Smooth muscle cell (in vitro differentiated cells): ENCODE data around the gene REEP1. TPM values are rescaled to one million over a fixed set of nuclear protein-coding genes. Genes with fewer than 3 reads are reported as not detected.

Source experiments
- DNase-seq: peaks from one replicate; lab custom pipeline; 2025; ENCODE audit not compliant: unreplicated experiment; lab: John Stamatoyannopoulos, UW
- H2AFZ ChIP-seq: fragments of 200-600 bp; sonication (generic); 2 replicates; pipeline ENCODE4 v1.6.0; 2016; ENCODE audit warnings: antibody characterized with exemption, low read depth, mild to moderate bottlenecking
- H3F3A ChIP-seq: fragments of 200-600 bp; sonication (generic); 2 replicates; pipeline ENCODE4 v1.6.0; 2017; ENCODE audit warnings: antibody characterized with exemption, low read depth
- H3K27ac ChIP-seq: fragments of 200-600 bp; sonication (generic); 2 replicates; pipeline ENCODE4 v1.5.1; 2016; ENCODE audit warnings: low read depth, mild to moderate bottlenecking
- H3K27me3 ChIP-seq: fragments of 200-600 bp; sonication (generic); 2 replicates; pipeline ENCODE4 v1.6.1; 2016; ENCODE audit warnings: low read depth, mild to moderate bottlenecking
- H3K36me3 ChIP-seq: fragments of 200-600 bp; sonication (generic); 2 replicates; pipeline ENCODE4 v1.5.1; 2016; ENCODE audit warnings: low read depth
- H3K4me1 ChIP-seq: fragments of 200-600 bp; sonication (generic); 2 replicates; pipeline ENCODE4 v1.5.1; 2016; ENCODE audit warnings: low read depth
- H3K4me2 ChIP-seq: fragments of 200-600 bp; sonication (generic); 2 replicates; pipeline ENCODE4 v1.6.0; 2016; ENCODE audit warnings: mild to moderate bottlenecking
- H3K4me3 ChIP-seq: fragments of 200-600 bp; sonication (generic); 2 replicates; pipeline ENCODE4 v1.5.1; 2016; ENCODE audit warnings: mild to moderate bottlenecking
- H3K79me2 ChIP-seq: fragments of 200-600 bp; sonication (generic); 2 replicates; pipeline ENCODE4 v1.6.0; 2016; ENCODE audit warnings: low read depth, mild to moderate bottlenecking
- H3K9ac ChIP-seq: fragments of 200-600 bp; sonication (generic); 2 replicates; pipeline ENCODE4 v1.6.0; 2016; ENCODE audit warnings: low read depth
- H3K9me3 ChIP-seq: fragments of 200-600 bp; sonication (generic); replicated peaks from 2 replicates; pipeline ENCODE4 v1.5.1; 2016; ENCODE audit warnings: low read depth
- H4K20me1 ChIP-seq: fragments of 200-600 bp; sonication (generic); 2 replicates; pipeline ENCODE4 v1.6.0; 2016; ENCODE audit warnings: low read depth
- CTCF ChIP-seq: fragments of 200-600 bp; sonication (generic); IDR thresholded peaks from 2 replicates; pipeline ENCODE4 v1.5.1; 2017; ENCODE audit warnings: borderline replicate concordance, mild to moderate bottlenecking, antibody characterized with exemption; ENCODE audit not compliant: insufficient read depth, poor library complexity, severe bottlenecking
- WGBS: methylation state at CpG from one replicate; pipeline ENCODE4 v1.1.7; 2016; ENCODE audit warnings: low lambda C conversion rate; 5-methylcytosine and 5-hydroxymethylcytosine counted together
- polyA plus RNA-seq: library from polyadenylated mRNA; unstranded; fragments of >200 nt; fragmentation: Nextera tagmentation; extraction: Ambion mirVana; gene quantifications from 2 replicates; pipeline ENCODE4 v1.2.1, GENCODE V29; 2016
- total RNA-seq: library from RNA; depleted of rRNA; stranded (reverse); fragments of >200 nt; gene quantifications from 2 replicates; pipeline ENCODE4 v1.2.3, GENCODE V29; 2014

Gene REEP1
- total and polyA plus RNA-seq, 2 experiments from 2014 or later, result not detected

- Histone ChIP-seq H3K27me3 (no peaks in the 10 kb centered on the region), H3F3A (no peaks in the 10 kb centered on the region), H3K79me2 (no peaks in the 10 kb centered on the region), H3K9me3 (no peaks in the 10 kb centered on the region), H3K4me3 (no peak overlapping the region), H3K27ac (no peak overlapping the region), H2AFZ (no peak overlapping the region), H3K9ac (no peak overlapping the region), H3K36me3 (no peaks in the 10 kb centered on the region), H3K4me1 (peaks cover 5% of the 10 kb centered on the region), H3K4me2 (no peak overlapping the region), H4K20me1 (no peaks in the 10 kb centered on the region)
- 81% methylated on average over 12 of the region's 12 CpGs for WGBS
- DNase-seq, result no peak
- TF ChIP-seq CTCF, result no peak
Measured at GRCh38 chr2:86235196-86235980, 102.0 kb downstream of the REEP1 start.

- H3K4me1 ChIP-seq, result peaks cover 5% of the 10 kb centered on the region
- H3K4me3 ChIP-seq, result no peak overlapping the region
- H2AFZ ChIP-seq, result no peak overlapping the region
- no peaks in the 10 kb centered on the region for H3K79me2 ChIP-seq
- H3F3A ChIP-seq, result no peaks in the 10 kb centered on the region
- H3K4me2 ChIP-seq, result no peak overlapping the region
- DNase-seq, result no peak
- no peak for TF ChIP-seq CTCF
- H3K27ac ChIP-seq, result no peak overlapping the region
- no peaks in the 10 kb centered on the region for H4K20me1 ChIP-seq
- H3K9ac ChIP-seq, result no peak overlapping the region
- no peaks in the 10 kb centered on the region for H3K9me3 ChIP-seq
- no peaks in the 10 kb centered on the region for H3K27me3 ChIP-seq
- 88% methylated on average over 3 of the region's 3 CpGs for WGBS
- no peaks in the 10 kb centered on the region for H3K36me3 ChIP-seq
Measured at GRCh38 chr2:86234563-86235131, 102.8 kb downstream of the REEP1 start.

GRCh38 chr2:86233436-86233835 is 104.0 kb downstream of the REEP1 start:
- WGBS, result 67% methylated on average over 4 of the region's 4 CpGs
- H3K4me2 ChIP-seq, result no peak overlapping the region
- H3K9ac ChIP-seq, result no peak overlapping the region
- H2AFZ ChIP-seq, result no peak overlapping the region
- H3K79me2 ChIP-seq, result no peaks in the 10 kb centered on the region
- no peaks in the 10 kb centered on the region for H3F3A ChIP-seq
- no peak for TF ChIP-seq CTCF
- no peaks in the 10 kb centered on the region for H3K9me3 ChIP-seq
- no peak overlapping the region for H3K4me3 ChIP-seq
- H3K36me3 ChIP-seq, result no peaks in the 10 kb centered on the region
- peaks cover 5% of the 10 kb centered on the region for H3K4me1 ChIP-seq
- no peaks in the 10 kb centered on the region for H4K20me1 ChIP-seq
- no peaks in the 10 kb centered on the region for H3K27me3 ChIP-seq
- no peak overlapping the region for H3K27ac ChIP-seq
- no peak for DNase-seq
